Measurements from ENCODE around the gene PTPRN2.
A peak's percentile ranks its signal among the peaks of the same experiment; 100 is the strongest.

The PTPRN2 gene

GRCh38 chr7:158602905-158603772 lies 15.5 kb upstream of the PTPRN2 start:
- DNase-seq (ENCODE audit: low spot score) = no peak

GRCh38 chr7:158602041-158602440 lies 14.4 kb upstream of the PTPRN2 start:
- DNase-seq (ENCODE audit: low spot score) = no peak

GRCh38 chr7:158601090-158601489 lies 13.5 kb upstream of the PTPRN2 start:
- no peak for DNase-seq (ENCODE audit: low spot score)

- DNase-seq (ENCODE audit: low spot score) = no peak
Observed at GRCh38 chr7:158596745-158597144, 9.1 kb upstream of the PTPRN2 start.

GRCh38 chr7:158596309-158596708 lies 8.7 kb upstream of the PTPRN2 start:
- DNase-seq (ENCODE audit: low spot score) = no peak

GRCh38 chr7:158595068-158595467 lies 7.4 kb upstream of the PTPRN2 start:
- DNase-seq (ENCODE audit: low spot score) = peak; percentile 37

- DNase-seq (ENCODE audit: low spot score) = no peak
Observed at GRCh38 chr7:158592541-158592940, 4.9 kb upstream of the PTPRN2 start.

- DNase-seq (ENCODE audit: low spot score) = no peak
Observed at GRCh38 chr7:158591944-158592343, 4.3 kb upstream of the PTPRN2 start.

GRCh38 chr7:158590181-158590530 lies 2.5 kb upstream of the PTPRN2 start:
- no peak for DNase-seq (ENCODE audit: low spot score)

- DNase-seq (ENCODE audit: low spot score) = no peak
Observed at GRCh38 chr7:158589653-158590052, 2.0 kb upstream of the PTPRN2 start.

- no peak for DNase-seq (ENCODE audit: low spot score)
Observed at GRCh38 chr7:158588878-158589442, 1.3 kb upstream of the PTPRN2 start.

- DNase-seq (ENCODE audit: low spot score) = no peak
Observed at GRCh38 chr7:158588085-158588877, 658 bp upstream of the PTPRN2 start.

- DNase-seq (ENCODE audit: low spot score) = no peak
Observed at GRCh38 chr7:158586499-158587161, 993 bp downstream of the PTPRN2 start.

GRCh38 chr7:158585721-158586498 lies 1.7 kb downstream of the PTPRN2 start:
- no peak for DNase-seq (ENCODE audit: low spot score)

- DNase-seq (ENCODE audit: low spot score) = no peak
Observed at GRCh38 chr7:158584407-158584806, 3.2 kb downstream of the PTPRN2 start.

GRCh38 chr7:158583810-158584209 lies 3.8 kb downstream of the PTPRN2 start:
- no peak for DNase-seq (ENCODE audit: low spot score)

- DNase-seq (ENCODE audit: low spot score) = no peak
Observed at GRCh38 chr7:158583143-158583542, 4.5 kb downstream of the PTPRN2 start.

GRCh38 chr7:158582089-158582456 lies 5.5 kb downstream of the PTPRN2 start:
- DNase-seq (ENCODE audit: low spot score) = no peak

GRCh38 chr7:158581440-158582088 lies 6.1 kb downstream of the PTPRN2 start:
- DNase-seq (ENCODE audit: low spot score) = no peak

GRCh38 chr7:158579662-158580646 lies 7.7 kb downstream of the PTPRN2 start:
- no peak for DNase-seq (ENCODE audit: low spot score)
